ENCODE measurements around the gene SLC40A1.

The SLC40A1 gene

DNA sequence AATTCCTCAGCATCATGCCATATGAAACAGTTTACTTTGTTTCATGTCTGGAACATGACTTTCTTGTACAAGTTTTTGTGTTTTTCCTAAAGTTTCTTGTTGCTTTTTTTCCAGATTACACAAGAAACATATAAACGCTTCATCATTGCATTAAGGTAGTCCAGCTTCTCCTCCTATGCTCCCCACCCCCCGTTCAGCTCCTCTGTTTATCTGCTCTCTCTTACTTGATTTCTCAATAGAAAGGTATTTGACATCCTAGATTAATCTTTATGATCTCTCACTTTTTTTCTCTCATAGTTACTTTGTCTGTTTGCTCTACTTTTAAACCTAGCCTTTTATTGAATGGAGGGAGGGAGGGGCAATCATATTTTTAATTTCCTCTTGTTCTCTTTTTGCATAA is 25.4 kb downstream of the SLC40A1 start:
- no peaks in the 10 kb centered on the region for H3K27me3 ChIP-seq (ENCODE audit: control insufficient read depth, insufficient read depth, low read length)
- H3K4me3 ChIP-seq (ENCODE audit: low read length), result no peak overlapping the region
- H3K4me1 ChIP-seq (ENCODE audit: control insufficient read depth, insufficient read depth, low read length), result no peaks in the 10 kb centered on the region
- H3K27ac ChIP-seq (ENCODE audit: low read depth, low read length), result no peak overlapping the region
- H3K36me3 ChIP-seq (ENCODE audit: control insufficient read depth, insufficient read depth, low read length), result no peaks in the 10 kb centered on the region
- no peak overlapping the region for H3K9ac ChIP-seq (ENCODE audit: low read length)

DNA sequence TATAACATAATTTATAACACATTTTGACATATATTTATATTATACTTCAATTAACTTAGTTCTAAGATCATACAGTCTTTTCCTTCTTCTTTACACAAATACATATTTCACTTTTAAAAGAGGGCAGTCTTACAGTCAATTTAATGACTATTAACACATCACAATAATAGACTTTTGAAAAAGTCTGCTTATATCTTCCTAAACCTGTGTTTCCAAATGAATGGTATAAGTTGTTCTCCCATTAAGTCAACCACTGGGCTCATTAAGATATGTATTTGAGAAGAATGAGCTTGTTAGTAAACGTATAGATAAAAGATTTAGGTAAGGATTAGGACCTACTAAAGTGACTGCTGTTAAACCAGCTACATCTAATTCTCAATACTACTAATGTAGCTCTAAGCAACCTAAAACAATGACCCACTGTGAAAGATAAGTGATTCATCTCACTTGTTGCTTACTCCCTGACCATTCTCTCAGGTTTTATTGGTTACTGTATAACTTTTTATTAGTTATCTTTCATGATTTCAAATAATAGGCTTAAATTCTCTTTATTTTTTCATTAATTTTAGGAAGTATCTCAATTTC is 27.0 kb downstream of the SLC40A1 start:
- no peaks in the 10 kb centered on the region for H3K27me3 ChIP-seq (ENCODE audit: control insufficient read depth, insufficient read depth, low read length)
- H3K4me1 ChIP-seq (ENCODE audit: control insufficient read depth, insufficient read depth, low read length), result no peaks in the 10 kb centered on the region
- no peaks in the 10 kb centered on the region for H3K36me3 ChIP-seq (ENCODE audit: control insufficient read depth, insufficient read depth, low read length)
- H3K4me3 ChIP-seq (ENCODE audit: low read length), result no peak overlapping the region
- H3K27ac ChIP-seq (ENCODE audit: low read depth, low read length), result no peak overlapping the region
- H3K9ac ChIP-seq (ENCODE audit: low read length), result no peak overlapping the region

DNA sequence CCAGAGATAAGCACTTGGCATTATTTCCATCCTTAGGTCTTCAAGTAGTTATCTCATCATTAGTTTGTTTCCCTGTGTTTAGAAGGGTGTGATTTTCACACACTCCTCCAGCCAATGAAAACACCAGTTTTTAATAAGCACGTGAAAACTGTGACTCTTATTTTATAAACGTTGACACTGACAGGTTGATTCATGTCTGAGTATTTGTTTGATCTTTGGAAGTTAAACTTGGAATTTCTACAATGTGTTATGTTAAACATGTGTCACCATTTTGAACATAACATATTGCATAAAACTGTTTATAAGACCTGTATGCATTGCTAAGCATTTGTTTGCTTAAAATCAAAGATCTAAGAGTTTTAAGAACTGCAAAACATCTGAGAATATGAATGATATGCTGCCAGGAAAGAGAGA is 27.6 kb downstream of the SLC40A1 start:
- no peak overlapping the region for H3K27ac ChIP-seq (ENCODE audit: low read depth, low read length)
- no peak overlapping the region for H3K9ac ChIP-seq (ENCODE audit: low read length)
- no peaks in the 10 kb centered on the region for H3K4me1 ChIP-seq (ENCODE audit: control insufficient read depth, insufficient read depth, low read length)

DNA sequence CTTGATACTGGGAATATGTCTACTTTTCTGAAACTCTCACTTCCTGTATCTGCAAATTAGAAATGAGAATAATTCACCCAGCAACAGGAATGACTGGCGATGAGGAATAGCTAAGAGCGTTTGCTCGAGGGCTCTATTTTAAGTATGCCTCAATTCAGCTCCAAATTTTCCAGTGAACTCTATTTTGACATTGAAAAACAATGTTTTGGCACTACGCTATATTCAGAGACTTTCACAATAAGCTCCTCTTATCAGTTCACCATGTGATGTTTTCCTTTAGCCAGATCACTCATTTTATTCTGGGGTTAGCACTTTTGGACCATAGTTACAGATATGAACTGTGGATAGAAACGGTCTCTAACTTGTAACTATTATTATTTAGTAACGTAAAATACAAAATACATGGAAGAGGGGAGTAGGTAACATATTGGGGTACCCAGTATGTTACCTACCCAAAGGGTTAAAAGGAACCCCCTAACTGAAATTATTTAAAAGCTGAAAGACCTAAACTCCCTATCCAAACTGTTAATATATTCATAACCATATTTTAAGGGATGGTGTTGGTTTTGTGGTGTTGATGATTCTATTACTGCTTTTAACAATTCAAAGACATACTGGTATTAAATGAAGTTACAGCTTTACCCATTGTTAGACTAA is 28.1 kb downstream of the SLC40A1 start:
- Histone ChIP-seq H3K27ac (ENCODE audit: low read depth, low read length) (no peak overlapping the region), H3K36me3 (ENCODE audit: control insufficient read depth, insufficient read depth, low read length) (no peaks in the 10 kb centered on the region), H3K9ac (ENCODE audit: low read length) (no peak overlapping the region)

More for the DNA sequence above, 27.6 kb downstream of the SLC40A1 start:
- Histone ChIP-seq H3K36me3 (ENCODE audit: control insufficient read depth, insufficient read depth, low read length) (no peaks in the 10 kb centered on the region), H3K27me3 (ENCODE audit: control insufficient read depth, insufficient read depth, low read length) (no peaks in the 10 kb centered on the region), H3K4me3 (ENCODE audit: low read length) (no peak overlapping the region)

DNA sequence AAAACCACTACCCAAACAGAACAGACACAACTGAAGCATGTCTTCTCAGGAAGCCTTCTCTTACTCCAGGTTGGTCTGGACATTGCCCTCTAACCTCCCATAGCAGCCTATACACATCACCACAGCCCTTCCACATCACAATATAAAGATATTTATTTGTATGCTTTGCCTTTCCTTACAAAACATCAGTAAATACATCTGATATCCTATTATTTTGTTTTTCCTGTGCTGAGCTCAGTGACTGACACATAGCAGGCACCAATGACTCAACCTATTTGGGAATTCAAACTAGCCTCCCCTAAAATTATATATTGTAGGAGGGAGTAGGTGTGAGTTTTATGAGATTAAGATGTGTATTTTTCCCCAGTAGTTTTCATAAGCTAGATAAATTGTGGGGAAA is 28.8 kb downstream of the SLC40A1 start:
- no peaks in the 10 kb centered on the region for H3K36me3 ChIP-seq (ENCODE audit: control insufficient read depth, insufficient read depth, low read length)
- no peaks in the 10 kb centered on the region for H3K4me1 ChIP-seq (ENCODE audit: control insufficient read depth, insufficient read depth, low read length)
- H3K9ac ChIP-seq (ENCODE audit: low read length), result no peak overlapping the region
- no peaks in the 10 kb centered on the region for H3K27me3 ChIP-seq (ENCODE audit: control insufficient read depth, insufficient read depth, low read length)
- H3K27ac ChIP-seq (ENCODE audit: low read depth, low read length), result no peak overlapping the region
- no peak overlapping the region for H3K4me3 ChIP-seq (ENCODE audit: low read length)

More for the DNA sequence above, 28.1 kb downstream of the SLC40A1 start:
- no peaks in the 10 kb centered on the region for H3K4me1 ChIP-seq (ENCODE audit: control insufficient read depth, insufficient read depth, low read length)
- H3K27me3 ChIP-seq (ENCODE audit: control insufficient read depth, insufficient read depth, low read length), result no peaks in the 10 kb centered on the region
- no peak overlapping the region for H3K4me3 ChIP-seq (ENCODE audit: low read length)

DNA sequence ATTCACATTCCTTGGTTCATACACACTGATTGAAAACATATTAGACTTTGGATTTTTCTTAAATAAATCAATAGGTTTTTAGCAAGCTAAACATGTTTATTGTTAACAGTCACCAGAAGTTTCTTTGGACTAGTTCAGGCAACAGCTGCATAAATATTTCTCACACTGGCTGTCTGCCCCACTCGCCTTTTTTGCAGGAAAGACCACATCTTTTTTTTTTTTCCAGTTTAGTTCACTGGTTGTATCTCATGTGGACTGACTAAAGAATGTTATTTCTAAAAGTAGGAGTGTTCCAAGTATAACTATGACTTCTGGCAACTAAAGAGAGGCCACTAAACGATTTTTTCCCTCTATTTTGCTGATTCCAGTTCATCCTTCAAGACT is 31.1 kb downstream of the SLC40A1 start:
- Histone ChIP-seq H3K9ac (ENCODE audit: low read length) (no peak overlapping the region), H3K27ac (ENCODE audit: low read depth, low read length) (no peak overlapping the region), H3K4me3 (ENCODE audit: low read length) (no peak overlapping the region), H3K36me3 (ENCODE audit: control insufficient read depth, insufficient read depth, low read length) (no peaks in the 10 kb centered on the region), H3K27me3 (ENCODE audit: control insufficient read depth, insufficient read depth, low read length) (no peaks in the 10 kb centered on the region), H3K4me1 (ENCODE audit: control insufficient read depth, insufficient read depth, low read length) (peaks cover 3% of the 10 kb centered on the region)

DNA sequence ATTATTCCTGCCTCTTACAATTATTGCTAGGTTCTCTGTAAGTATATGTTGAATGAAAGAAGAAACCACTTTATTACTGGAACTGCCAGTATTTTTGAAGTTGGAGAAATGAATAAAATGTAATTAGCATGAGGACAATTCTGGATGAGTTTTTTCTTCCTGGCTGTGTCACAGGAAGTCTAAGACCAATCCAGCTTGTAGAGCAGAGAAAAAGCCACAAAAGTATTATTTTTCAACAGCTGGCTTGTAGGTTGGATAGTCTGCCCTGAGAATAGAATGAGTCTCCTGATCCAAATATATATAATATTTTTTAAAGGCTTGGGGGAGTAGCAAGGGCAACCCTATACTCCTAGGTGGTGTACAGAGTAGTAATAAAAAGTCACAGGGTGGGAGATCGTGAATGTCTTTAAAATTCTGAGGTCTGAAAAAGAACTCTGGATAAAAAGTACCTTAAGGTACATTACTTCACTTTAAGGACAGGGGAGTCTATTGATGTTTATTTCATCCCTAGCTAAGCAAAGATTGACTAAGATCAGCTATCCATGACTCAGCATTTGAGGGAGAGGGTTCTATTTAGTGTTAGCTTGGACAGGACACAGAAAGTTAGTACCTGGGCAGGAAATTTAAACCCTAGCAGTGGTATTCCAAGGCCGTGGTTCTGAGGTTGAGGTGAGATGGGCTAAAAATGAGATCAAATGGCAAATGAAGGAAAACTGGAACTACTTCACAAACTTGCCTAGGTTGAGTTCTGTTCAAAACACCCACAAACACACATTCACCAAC is 31.7 kb downstream of the SLC40A1 start:
- Histone ChIP-seq H3K9ac (ENCODE audit: low read length) (no peak overlapping the region), H3K27ac (ENCODE audit: low read depth, low read length) (peak overlapping the region; percentile 30), H3K4me1 (ENCODE audit: control insufficient read depth, insufficient read depth, low read length) (peaks cover 3% of the 10 kb centered on the region), H3K27me3 (ENCODE audit: control insufficient read depth, insufficient read depth, low read length) (no peaks in the 10 kb centered on the region), H3K36me3 (ENCODE audit: control insufficient read depth, insufficient read depth, low read length) (no peaks in the 10 kb centered on the region), H3K4me3 (ENCODE audit: low read length) (no peak overlapping the region)

DNA sequence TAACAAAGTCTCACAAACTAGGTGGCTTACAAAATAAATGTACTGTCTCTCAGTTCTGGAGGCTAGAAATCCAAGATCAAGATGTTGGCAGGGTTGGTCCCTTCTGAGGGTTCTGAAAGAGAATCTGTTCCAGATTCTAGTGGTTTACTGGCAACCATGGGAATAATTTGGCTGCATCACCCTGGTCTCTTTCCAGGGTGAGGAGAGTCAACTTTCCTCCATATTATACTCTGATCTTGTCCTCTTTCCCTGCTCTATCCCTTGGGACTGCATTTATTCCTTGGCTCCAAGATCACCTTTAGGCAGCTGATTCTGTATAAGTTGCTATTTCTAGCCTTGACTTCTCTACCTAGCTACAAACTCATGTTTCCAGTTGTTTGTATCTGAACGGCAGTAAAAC is 35.2 kb downstream of the SLC40A1 start:
- H3K27me3 ChIP-seq (ENCODE audit: control insufficient read depth, insufficient read depth, low read length), result no peaks in the 10 kb centered on the region
- no peaks in the 10 kb centered on the region for H3K36me3 ChIP-seq (ENCODE audit: control insufficient read depth, insufficient read depth, low read length)
- H3K9ac ChIP-seq (ENCODE audit: low read length), result no peak overlapping the region
- peaks cover 5% of the 10 kb centered on the region for H3K4me1 ChIP-seq (ENCODE audit: control insufficient read depth, insufficient read depth, low read length)
- H3K4me3 ChIP-seq (ENCODE audit: low read length), result no peak overlapping the region
- H3K27ac ChIP-seq (ENCODE audit: low read depth, low read length), result peak overlapping the region; percentile 67

DNA sequence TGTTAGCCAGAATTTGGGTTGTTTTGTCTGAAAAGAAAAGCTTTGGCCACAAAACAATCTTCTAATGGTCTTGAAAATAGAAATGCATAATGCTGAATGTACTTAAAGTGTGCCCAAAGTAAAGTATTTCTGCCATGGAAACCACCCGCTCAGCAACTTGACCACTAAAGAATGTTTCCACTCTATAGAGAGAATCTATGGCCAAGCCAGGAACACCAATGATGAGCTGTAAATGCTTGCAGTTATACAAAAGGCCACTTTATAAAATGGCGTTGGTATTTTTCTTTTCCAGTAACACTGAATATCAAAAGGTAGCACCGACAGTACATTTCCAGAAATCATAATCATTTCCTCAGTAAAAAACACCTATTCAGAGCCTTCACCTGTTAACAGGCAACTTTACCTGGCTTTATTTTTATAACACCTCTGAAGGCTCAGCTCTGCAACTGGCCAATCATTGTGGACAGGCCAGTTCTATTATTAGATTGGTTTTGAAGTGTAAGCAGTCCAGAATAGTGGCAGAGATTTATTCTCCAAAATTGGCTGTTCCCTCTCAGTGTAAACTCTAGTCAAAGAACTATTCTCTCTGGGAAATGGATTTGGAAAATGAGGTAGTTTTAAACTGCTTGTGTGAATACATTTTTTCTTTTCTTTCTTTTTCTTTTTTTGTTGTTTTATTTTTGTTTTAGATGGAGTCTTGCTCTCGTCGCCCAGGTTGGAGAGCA is 36.1 kb downstream of the SLC40A1 start:
- Histone ChIP-seq H3K36me3 (ENCODE audit: control insufficient read depth, insufficient read depth, low read length) (no peaks in the 10 kb centered on the region), H3K9ac (ENCODE audit: low read length) (no peak overlapping the region), H3K4me1 (ENCODE audit: control insufficient read depth, insufficient read depth, low read length) (peaks cover 5% of the 10 kb centered on the region), H3K4me3 (ENCODE audit: low read length) (no peak overlapping the region), H3K27me3 (ENCODE audit: control insufficient read depth, insufficient read depth, low read length) (no peaks in the 10 kb centered on the region), H3K27ac (ENCODE audit: low read depth, low read length) (peak overlapping the region; percentile 67)

DNA sequence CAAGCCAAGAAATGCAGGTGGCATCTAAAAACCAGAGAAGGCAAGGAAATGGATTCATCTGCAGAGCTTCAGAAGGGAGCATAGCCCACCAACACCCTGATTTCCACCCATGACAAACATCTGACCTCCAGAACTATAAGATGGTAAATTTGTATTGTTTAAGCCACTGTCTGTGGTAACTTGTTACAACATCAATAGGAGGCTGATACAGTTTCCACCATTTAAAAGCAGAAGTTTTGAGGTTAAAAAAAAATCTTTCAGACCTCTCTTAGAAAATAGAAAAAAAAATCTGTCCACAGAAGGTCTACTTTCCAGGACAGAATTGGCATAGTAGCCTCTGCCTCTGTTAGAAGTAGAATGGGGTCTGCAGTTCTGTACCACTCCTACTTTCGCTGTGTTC is 37.2 kb downstream of the SLC40A1 start:
- Histone ChIP-seq H3K36me3 (ENCODE audit: control insufficient read depth, insufficient read depth, low read length) (no peaks in the 10 kb centered on the region), H3K4me1 (ENCODE audit: control insufficient read depth, insufficient read depth, low read length) (peaks cover 5% of the 10 kb centered on the region), H3K27ac (ENCODE audit: low read depth, low read length) (no peak overlapping the region), H3K27me3 (ENCODE audit: control insufficient read depth, insufficient read depth, low read length) (no peaks in the 10 kb centered on the region), H3K9ac (ENCODE audit: low read length) (no peak overlapping the region), H3K4me3 (ENCODE audit: low read length) (no peak overlapping the region)

DNA sequence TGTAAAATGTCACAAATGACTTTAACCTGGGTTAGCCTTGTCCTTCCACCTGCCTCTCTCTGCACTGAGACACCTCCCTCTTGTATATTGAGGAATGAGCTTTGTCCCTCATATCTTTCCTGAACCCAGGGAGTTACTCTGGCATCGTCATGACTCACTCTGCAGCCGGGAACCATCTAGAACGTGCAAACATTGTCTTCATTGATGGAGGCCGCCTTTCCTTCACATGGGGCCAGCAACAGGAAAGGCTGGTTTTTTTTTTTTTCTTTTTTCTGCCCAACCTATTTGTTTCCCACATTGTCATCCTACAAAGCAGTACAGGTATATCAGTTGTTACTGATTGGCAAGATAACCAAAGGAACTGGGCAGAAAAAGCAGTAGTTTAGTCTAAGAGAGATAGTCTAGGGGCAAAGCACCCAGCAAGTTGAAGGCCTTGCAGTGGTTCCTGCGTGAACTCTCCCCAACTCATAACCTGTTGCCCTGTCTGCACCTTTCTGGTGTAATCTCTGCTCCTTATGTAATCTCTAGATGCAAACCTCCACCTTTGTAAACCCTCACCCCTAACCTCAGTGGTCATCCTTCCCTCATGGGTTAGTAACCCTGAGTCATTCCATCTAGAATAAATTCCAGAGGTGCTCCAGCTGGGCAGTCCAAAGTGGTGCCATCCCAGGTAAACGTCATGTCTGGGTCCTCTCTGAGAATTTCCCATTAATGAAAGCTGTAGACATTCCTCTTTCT is 38.3 kb downstream of the SLC40A1 start:
- H3K4me3 ChIP-seq (ENCODE audit: low read length), result no peak overlapping the region
- H3K9ac ChIP-seq (ENCODE audit: low read length), result no peak overlapping the region
- H3K27ac ChIP-seq (ENCODE audit: low read depth, low read length), result no peak overlapping the region
- H3K4me1 ChIP-seq (ENCODE audit: control insufficient read depth, insufficient read depth, low read length), result peaks cover 5% of the 10 kb centered on the region
- H3K27me3 ChIP-seq (ENCODE audit: control insufficient read depth, insufficient read depth, low read length), result no peaks in the 10 kb centered on the region
- no peaks in the 10 kb centered on the region for H3K36me3 ChIP-seq (ENCODE audit: control insufficient read depth, insufficient read depth, low read length)

DNA sequence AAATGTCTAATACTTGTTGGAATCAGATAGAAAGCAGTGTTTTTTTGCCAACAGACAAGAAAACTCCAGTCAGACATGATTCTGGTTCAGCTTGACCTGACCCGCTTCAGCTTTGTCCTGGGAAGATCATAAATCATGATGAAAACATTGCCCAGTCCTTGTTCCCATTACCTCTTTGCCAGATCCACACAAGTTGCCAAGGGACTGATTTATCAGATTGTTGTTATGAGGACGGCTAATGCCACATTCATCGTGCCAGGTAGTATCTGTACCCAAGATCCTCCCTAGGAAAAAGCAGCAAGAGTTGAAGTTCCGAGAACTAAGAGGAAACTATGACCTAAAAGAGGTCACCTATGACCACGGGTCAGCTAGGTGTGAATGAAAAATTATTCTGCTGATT is 39.0 kb downstream of the SLC40A1 start:
- no peak overlapping the region for H3K4me3 ChIP-seq (ENCODE audit: low read length)
- no peak overlapping the region for H3K9ac ChIP-seq (ENCODE audit: low read length)
- no peaks in the 10 kb centered on the region for H3K27me3 ChIP-seq (ENCODE audit: control insufficient read depth, insufficient read depth, low read length)
- no peak overlapping the region for H3K27ac ChIP-seq (ENCODE audit: low read depth, low read length)
- H3K36me3 ChIP-seq (ENCODE audit: control insufficient read depth, insufficient read depth, low read length), result no peaks in the 10 kb centered on the region
- peaks cover 5% of the 10 kb centered on the region for H3K4me1 ChIP-seq (ENCODE audit: control insufficient read depth, insufficient read depth, low read length)
